ENCODE data around the gene C11orf16.

DNA sequence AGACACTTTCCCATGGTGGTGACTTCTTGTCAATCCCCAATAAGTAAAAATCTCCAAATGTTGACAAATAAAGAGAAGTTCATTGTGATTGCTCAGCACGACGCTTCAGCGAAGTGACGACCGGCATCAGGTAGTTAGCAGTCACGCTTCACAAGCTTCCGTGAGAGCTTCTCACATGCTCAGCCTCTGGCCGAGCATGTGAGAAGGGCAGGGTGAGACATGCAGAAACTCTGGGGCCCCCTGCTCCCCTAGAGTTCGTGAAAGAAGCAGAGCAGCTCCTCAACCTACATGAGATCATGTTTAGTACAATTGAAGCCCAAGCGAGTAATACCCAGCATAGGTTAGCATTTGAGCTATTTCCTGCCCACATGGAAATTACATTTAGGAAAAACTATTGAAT lies 4.4 kb upstream of the C11orf16 start:
- TF ChIP-seq, protein P1, sequence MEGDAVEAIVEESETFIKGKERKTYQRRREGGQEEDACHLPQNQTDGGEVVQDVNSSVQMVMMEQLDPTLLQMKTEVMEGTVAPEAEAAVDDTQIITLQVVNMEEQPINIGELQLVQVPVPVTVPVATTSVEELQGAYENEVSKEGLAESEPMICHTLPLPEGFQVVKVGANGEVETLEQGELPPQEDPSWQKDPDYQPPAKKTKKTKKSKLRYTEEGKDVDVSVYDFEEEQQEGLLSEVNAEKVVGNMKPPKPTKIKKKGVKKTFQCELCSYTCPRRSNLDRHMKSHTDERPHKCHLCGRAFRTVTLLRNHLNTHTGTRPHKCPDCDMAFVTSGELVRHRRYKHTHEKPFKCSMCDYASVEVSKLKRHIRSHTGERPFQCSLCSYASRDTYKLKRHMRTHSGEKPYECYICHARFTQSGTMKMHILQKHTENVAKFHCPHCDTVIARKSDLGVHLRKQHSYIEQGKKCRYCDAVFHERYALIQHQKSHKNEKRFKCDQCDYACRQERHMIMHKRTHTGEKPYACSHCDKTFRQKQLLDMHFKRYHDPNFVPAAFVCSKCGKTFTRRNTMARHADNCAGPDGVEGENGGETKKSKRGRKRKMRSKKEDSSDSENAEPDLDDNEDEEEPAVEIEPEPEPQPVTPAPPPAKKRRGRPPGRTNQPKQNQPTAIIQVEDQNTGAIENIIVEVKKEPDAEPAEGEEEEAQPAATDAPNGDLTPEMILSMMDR (IDR thresholded peaks at IDR 0.05): no peak
- TF ChIP-seq POLR2A (IDR thresholded peaks at IDR 0.05) (no peak), EP300 (IDR thresholded peaks at IDR 0.05) (no peak)

Measured in tibial nerve (tissue), 4 donors.